Right lobe of liver (tissue), 4 donors: ENCODE results near the gene TTC31.

ENCODE experiments used
- CTCF ChIP-seq, 4 donors: fragments of 200-600 bp in 3 of 4; fragments of 450-650 bp in 1 of 4; IDR thresholded peaks; one replicate each; pipeline versions ENCODE4 v1.5.1 to v1.8.0; 2016 to 2022; ENCODE audit warnings: antibody characterized with exemption in 4 of 4, mild to moderate bottlenecking in 2 of 4
- POLR2A ChIP-seq: fragments of 450-650 bp; IDR thresholded peaks from one replicate; pipeline ENCODE4 v1.6.1; 2017; ENCODE audit warnings: antibody characterized with exemption, mild to moderate bottlenecking
- donor health status: DM: no; HTN: no; CAD: no.
- donor health status: DM: no; HTN: no; CAD: no.
- donor health status: DM: no; HTN: yes; CAD: no.

GRCh38 chr2:74482801-74483674 lies at the start of gene TTC31, which contains the start of gene CCDC142:
- TF ChIP-seq CTCF (IDR thresholded peaks at IDR 0.05) (peak; percentile 88 to 92 (median 90)), POLR2A (peak; percentile 57)
